Measurements from ENCODE around the gene RBFOX2. TPM values are rescaled to one million over a fixed set of nuclear protein-coding genes. Genes with fewer than 3 reads are reported as not detected.
"Not testable (repeated sequence)": the region's sequence is repeated elsewhere in the genome, so short reads cannot be mapped to it uniquely, and the experiment has no call there.

Gene RBFOX2
- total RNA-seq, 4 donors from 2014 or later, result 50.2 to 75.6 (median 71.4) TPM

- no peak for DNase-seq (ENCODE audit: low spot score in 2 of 2)
- H3K4me1 ChIP-seq, result no peaks in the 10 kb centered on the region
- no peak overlapping the region for H3K27ac ChIP-seq
- no peaks in the 10 kb centered on the region for H3K27me3 ChIP-seq
- no peaks in the 10 kb centered on the region for H3K9me3 ChIP-seq
- H3K36me3 ChIP-seq, result no peaks in the 10 kb centered on the region
- H3K4me3 ChIP-seq, result no peak overlapping the region
- TF ChIP-seq POLR2A (IDR thresholded peaks at IDR 0.05) (no peak), EP300 (IDR thresholded peaks at IDR 0.05) (no peak)
- 89% methylated on average over 11 of the region's 11 CpGs for WGBS, 2 donors
Observed at GRCh38 chr22:36048911-36049677, 20.5 kb upstream of the RBFOX2 start.

GRCh38 chr22:36044517-36044916 is 15.9 kb upstream of the RBFOX2 start:
- not testable (repeated sequence) for DNase-seq (ENCODE audit: low spot score in 2 of 2); H3K27me3 ChIP-seq; H3K27ac ChIP-seq; H3K4me3 ChIP-seq; H3K4me1 ChIP-seq; H3K36me3 ChIP-seq; H3K9me3 ChIP-seq
- 82 to 93% methylated on average over 3 of the region's 3 CpGs for WGBS, 2 donors

GRCh38 chr22:36042240-36042639 is 13.6 kb upstream of the RBFOX2 start:
- Histone ChIP-seq H3K36me3 (no peaks in the 10 kb centered on the region), H3K27me3 (no peaks in the 10 kb centered on the region), H3K4me1 (no peaks in the 10 kb centered on the region), H3K4me3 (no peak overlapping the region), H3K27ac (no peak overlapping the region), H3K9me3 (no peaks in the 10 kb centered on the region)
- 81 to 89% methylated on average over 5 of the region's 5 CpGs for WGBS, 2 donors
- TF ChIP-seq CTCF (IDR thresholded peaks at IDR 0.05), result no peak
- DNase-seq (ENCODE audit: low spot score in 2 of 2), result no peak

GRCh38 chr22:36039125-36039524 is 10.5 kb upstream of the RBFOX2 start:
- WGBS, 2 donors, result 92 to 93% methylated on average over 3 of the region's 3 CpGs
- TF ChIP-seq CTCF (IDR thresholded peaks at IDR 0.05) (no peak), EP300 (IDR thresholded peaks at IDR 0.05) (no peak), POLR2A (IDR thresholded peaks at IDR 0.05) (no peak)
- no peaks in the 10 kb centered on the region for H3K9me3 ChIP-seq

GRCh38 chr22:36037102-36037758 is 8.6 kb upstream of the RBFOX2 start:
- WGBS, 2 donors, result 80 to 86% methylated on average over 10 of the region's 10 CpGs
- Histone ChIP-seq H3K4me1 (peaks cover 0 to 18% (median 0%) of the 10 kb centered on the region in 4 donors), H3K4me3 (no peak overlapping the region), H3K27ac (no peak overlapping the region), H3K9me3 (no peaks in the 10 kb centered on the region), H3K27me3 (no peaks in the 10 kb centered on the region), H3K36me3 (no peaks in the 10 kb centered on the region)
- TF ChIP-seq EP300 (IDR thresholded peaks at IDR 0.05), result no peak
- no peak for TF ChIP-seq POLR2A (IDR thresholded peaks at IDR 0.05)
- TF ChIP-seq CTCF (IDR thresholded peaks at IDR 0.05), result no peak
- no peak for DNase-seq (ENCODE audit: low spot score in 2 of 2)

More at GRCh38 chr22:36039125-36039524, 10.5 kb upstream of the RBFOX2 start:
- Histone ChIP-seq H3K27me3 (no peaks in the 10 kb centered on the region), H3K27ac (no peak overlapping the region), H3K36me3 (no peaks in the 10 kb centered on the region), H3K4me1 (peaks cover 0 to 18% (median 0%) of the 10 kb centered on the region in 4 donors), H3K4me3 (no peak overlapping the region)
- DNase-seq (ENCODE audit: low spot score in 2 of 2), result no peak

- WGBS, 2 donors, result 16 to 24% methylated on average over 6 of the region's 6 CpGs
- no peak overlapping the region for H3K27ac ChIP-seq
Observed at GRCh38 chr22:36036167-36036624, 7.6 kb upstream of the RBFOX2 start.

More at GRCh38 chr22:36036167-36036624, 7.6 kb upstream of the RBFOX2 start:
- Histone ChIP-seq H3K4me1 (peaks cover 0 to 18% (median 0%) of the 10 kb centered on the region in 4 donors), H3K9me3 (no peaks in the 10 kb centered on the region), H3K36me3 (no peaks in the 10 kb centered on the region), H3K4me3 (no peak overlapping the region), H3K27me3 (no peaks in the 10 kb centered on the region)
- no peak for DNase-seq (ENCODE audit: low spot score in 2 of 2)
- TF ChIP-seq EP300 (IDR thresholded peaks at IDR 0.05), result no peak
- TF ChIP-seq CTCF (IDR thresholded peaks at IDR 0.05), result no peak
- no peak for TF ChIP-seq POLR2A (IDR thresholded peaks at IDR 0.05)

All from tibial nerve (tissue), 4 donors.